ENCODE measurements around the gene EIF4G1.

- TF ChIP-seq, protein P1, sequence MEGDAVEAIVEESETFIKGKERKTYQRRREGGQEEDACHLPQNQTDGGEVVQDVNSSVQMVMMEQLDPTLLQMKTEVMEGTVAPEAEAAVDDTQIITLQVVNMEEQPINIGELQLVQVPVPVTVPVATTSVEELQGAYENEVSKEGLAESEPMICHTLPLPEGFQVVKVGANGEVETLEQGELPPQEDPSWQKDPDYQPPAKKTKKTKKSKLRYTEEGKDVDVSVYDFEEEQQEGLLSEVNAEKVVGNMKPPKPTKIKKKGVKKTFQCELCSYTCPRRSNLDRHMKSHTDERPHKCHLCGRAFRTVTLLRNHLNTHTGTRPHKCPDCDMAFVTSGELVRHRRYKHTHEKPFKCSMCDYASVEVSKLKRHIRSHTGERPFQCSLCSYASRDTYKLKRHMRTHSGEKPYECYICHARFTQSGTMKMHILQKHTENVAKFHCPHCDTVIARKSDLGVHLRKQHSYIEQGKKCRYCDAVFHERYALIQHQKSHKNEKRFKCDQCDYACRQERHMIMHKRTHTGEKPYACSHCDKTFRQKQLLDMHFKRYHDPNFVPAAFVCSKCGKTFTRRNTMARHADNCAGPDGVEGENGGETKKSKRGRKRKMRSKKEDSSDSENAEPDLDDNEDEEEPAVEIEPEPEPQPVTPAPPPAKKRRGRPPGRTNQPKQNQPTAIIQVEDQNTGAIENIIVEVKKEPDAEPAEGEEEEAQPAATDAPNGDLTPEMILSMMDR (IDR thresholded peaks at IDR 0.05) = no peak
- TF ChIP-seq EZH2phosphoT487 (IDR thresholded peaks at IDR 0.05) (no peak), EZH2 (IDR thresholded peaks at IDR 0.05) (no peak)
These were observed 6.5 kb upstream of the EIF4G1 start for GRCh38 chr3:184307915-184308314.

Measured in neural progenitor cell (in vitro differentiated cells).